Epidermal melanocyte (primary cell): Measurements from ENCODE around the gene MPP7.

Source experiments
- DNase-seq: peaks from one replicate; pipeline ENCODE4 v3.0.0; 2011; ENCODE audit warnings: low spot score; ENCODE audit not compliant: insufficient read length

MPP7 gene

DNA sequence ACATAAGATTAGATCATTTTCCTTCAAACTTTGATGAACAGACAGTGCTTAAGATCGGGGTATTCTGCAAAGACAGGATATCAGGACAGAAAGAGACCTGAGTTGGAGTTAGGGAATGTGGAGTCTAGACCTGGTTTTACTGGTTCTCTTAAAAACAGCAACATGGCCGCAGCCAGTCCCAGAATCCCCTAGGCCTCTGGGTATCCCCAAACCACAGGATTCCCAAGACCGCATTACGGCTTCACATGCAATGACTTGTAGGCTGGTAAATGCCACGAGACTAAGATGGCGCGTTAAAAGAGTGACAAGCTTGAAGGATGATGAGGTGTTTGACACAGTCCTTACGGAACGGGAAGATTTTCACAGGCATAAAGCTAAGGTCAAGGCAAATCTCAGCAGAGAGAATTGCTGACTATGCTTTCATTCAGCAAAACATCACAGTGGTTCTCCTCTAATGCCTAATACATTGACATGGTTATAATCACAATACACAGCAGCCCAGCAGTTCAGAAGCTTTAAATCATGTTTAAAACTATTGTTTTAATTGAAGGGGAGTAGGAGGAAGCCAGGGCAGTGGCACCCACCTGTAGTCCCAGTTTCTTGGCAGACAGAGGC, 32.9 kb downstream of the MPP7 start:
- no peak for DNase-seq

GRCh38 chr10:28266449-28267224, 36.2 kb downstream of the MPP7 start:
- no peak for DNase-seq

GRCh38 chr10:28263136-28263857, 39.6 kb downstream of the MPP7 start:
- DNase-seq = no peak

DNA sequence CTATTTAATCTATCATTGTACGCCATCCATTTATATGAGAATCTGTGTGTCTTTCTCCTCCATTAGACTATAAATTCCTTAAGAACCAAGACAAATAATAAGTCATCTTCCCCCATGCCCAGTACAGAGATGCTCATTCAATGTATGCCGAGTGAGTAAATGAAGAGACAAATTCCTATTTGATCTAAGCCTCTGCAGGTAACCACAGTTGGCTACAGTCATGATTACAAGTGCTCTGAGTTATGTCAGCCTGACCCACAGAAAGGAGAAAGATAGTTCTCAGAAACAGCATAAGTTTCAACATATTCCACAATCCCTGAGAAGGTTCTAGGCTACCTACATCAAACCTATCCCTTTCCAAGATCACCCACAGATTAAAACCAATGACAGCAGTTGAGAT, 46.1 kb downstream of the MPP7 start:
- DNase-seq = no peak

GRCh38 chr10:28254290-28254985, 48.4 kb downstream of the MPP7 start:
- peak; percentile 28 for DNase-seq

GRCh38 chr10:28253169-28253785, 49.6 kb downstream of the MPP7 start:
- no peak for DNase-seq
